ENCODE data around the gene UBAC1.
A peak's percentile ranks its signal among the peaks of the same experiment; 100 is the strongest.

UBAC1 gene, protein sequence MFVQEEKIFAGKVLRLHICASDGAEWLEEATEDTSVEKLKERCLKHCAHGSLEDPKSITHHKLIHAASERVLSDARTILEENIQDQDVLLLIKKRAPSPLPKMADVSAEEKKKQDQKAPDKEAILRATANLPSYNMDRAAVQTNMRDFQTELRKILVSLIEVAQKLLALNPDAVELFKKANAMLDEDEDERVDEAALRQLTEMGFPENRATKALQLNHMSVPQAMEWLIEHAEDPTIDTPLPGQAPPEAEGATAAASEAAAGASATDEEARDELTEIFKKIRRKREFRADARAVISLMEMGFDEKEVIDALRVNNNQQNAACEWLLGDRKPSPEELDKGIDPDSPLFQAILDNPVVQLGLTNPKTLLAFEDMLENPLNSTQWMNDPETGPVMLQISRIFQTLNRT

DNA sequence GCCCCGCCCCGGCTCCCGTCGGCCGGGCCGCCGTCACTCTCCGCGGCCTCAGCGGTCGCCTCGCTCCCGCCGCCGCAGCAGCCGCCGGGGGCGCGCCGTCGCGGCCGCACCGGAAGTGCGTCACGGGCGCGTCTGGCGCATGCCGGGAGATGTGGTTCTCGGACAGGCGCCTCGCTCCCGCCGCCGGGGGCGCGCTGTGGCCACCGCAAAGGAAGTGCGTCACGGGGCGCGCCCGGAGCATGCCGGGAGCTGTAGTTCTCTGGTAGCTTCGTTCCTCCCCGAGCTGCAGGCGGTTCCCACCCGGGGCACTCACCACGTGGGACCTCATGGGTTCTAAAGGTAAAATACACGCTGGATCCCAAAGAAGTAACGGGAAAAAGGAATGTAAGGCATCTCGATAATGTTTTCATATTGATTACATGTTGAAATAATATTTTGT is at the start of gene UBAC1:
Gene UBAC1, minus strand, starts transcription at position 97 of the 439 bp plus-strand sequence. CDS start 211 bp downstream, outside the sequence.
- peak; percentile 84 for DNase-seq

DNA sequence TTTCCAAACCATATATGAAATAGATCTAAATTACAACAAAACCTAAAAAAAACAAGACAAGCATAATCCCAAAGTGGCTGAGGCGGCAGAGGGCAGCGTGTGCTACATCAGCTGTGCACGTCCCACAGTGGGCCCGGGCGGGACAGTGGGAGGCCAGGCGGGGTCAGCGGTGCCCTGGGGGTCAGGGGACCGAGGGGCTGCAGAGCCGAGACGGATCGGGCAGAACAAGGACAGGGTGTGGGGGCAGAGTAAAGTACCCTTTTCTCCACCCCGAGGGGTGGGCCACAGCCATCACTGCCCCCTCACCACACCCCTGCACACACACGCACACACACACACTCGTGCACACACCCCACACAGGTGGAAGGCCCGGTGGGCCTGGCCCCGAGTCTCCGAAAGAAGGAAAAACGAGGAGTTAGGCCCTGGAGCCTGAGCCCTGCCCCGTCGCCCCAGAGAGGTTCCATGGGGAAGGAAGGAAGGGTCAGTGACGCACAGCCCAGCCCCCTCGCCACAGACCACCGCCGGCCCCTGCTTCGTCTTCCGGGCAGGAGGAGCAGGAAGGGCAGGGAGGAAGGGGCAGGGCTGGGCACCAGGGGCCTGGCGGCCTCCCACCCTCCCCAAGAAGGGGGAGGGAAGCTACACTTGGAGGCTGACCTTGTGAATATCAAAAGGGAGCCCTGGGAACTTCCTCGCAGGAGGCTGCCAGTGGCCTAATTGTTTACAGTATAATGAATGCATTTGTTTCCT is 49.6 kb upstream of the UBAC1 start:
- DNase-seq = no peak

DNA sequence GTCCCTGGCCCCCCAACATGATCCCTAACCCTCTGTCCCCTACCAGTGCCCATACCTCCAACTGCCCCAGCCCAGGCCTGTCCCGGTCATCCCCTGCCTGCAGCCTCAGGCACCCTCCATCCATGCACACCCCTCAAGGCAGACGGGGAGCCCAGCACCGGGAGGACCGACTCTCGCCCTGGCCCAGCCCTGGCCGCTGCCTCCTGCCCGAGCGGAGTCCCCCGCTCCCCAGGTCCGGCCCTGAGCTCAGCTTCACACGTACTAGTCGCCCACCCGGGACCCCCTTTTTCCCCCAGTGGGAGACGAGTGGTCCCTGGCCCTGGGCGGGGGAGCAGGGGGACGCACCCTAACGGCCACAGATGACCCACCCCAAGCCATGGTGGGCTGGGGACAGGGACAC is 49.0 kb upstream of the UBAC1 start:
- no peak for DNase-seq

DNA sequence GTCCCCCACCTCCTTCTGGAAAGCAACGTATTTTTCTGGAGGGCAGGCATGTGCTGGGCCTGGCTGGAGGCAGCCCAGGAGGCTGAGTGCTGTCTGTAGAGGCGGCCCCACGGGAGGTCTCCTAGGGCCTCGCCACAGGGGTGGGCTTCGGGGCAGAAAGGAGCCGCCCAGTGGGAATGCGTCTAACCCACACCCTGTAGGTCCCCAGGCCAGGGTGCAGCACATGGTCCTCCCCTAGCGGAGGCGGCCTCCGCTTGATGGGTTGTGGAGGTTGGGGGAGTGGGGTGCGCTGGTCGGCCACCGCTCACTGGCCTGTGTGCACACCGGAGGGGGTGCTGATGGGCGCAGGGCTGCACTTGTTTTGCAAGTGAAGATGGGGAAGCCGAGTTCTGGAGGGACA is 48.3 kb upstream of the UBAC1 start:
- no peak for DNase-seq

DNA sequence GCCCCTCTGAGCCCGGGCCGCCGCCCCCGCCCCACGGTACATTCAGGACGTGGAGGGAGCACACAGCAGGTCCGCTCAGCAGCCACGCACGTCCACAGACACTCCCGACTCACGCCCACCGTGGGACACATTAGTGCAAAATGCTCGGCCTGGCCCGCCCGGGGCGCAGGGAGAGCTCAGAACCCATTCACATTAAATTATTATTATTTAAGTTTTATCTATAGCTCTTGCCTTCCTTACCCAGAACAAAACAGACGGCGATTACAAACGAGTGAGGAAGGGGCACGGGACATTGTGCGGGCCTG is 47.5 kb upstream of the UBAC1 start:
- DNase-seq = no peak

DNA sequence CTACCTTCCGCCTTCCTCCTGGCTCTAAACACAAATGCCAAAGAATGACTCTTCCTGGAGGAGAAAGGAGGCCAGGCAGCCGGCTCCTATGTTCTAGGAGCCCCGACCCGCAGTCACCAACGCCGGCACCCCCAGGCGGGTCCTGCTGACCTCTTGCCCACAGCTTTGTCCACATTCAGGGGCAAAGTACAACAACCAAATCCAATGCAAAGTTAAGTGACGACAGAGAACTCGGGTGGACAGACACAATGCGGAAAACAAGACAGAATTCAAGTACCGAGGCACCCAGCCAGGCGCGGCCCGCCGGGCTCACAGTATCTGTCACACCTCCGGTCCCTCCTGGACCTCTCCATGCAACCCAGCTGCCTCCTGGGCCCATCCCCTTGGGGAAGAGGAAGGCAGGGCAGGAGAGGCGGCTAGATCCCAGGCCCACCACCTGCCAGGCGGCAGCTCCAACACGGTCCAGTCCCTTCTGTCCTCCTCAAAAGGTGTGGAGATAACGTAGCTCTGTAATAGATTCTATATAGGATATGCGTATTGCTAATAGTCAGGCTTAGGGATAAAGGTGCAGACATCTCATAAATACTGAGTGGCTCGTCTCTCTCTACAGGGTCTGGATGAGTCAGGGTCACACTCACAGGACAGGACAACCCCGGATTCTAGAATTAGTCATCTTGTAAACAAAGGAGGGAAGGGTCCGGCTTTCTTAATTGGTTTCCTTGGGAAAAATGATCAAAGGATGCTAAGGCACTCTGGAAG is 46.9 kb upstream of the UBAC1 start:
- no peak for DNase-seq

DNA sequence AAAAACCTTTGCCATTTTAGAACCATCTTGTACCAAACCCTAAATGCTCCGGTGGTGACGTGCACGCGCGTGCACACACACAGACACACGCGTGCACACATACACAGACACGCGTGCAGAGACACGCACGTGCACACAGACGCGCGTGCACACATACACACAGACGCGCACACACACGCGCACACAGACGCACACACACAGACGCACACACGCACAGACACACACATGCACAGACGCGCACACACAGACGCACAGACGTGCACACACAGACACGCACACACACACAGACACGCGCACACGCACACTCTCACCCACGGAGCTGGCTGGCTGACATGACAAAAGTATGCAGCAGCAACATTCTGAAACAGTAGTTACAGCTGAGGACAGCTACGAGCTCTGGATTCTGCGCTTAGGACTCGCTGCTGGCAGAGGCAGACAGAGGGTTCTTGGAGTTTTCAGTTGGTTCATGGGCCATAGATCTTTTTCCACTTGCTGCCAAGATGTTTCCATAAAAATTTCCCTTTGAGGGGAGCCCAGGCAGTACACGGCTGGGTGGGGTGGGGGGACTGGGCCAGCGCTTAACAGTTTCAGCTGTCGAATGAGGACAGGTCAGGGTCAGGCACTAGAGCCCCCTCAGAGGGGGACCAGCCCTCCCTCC is 46.2 kb upstream of the UBAC1 start:
- no peak for DNase-seq

DNA sequence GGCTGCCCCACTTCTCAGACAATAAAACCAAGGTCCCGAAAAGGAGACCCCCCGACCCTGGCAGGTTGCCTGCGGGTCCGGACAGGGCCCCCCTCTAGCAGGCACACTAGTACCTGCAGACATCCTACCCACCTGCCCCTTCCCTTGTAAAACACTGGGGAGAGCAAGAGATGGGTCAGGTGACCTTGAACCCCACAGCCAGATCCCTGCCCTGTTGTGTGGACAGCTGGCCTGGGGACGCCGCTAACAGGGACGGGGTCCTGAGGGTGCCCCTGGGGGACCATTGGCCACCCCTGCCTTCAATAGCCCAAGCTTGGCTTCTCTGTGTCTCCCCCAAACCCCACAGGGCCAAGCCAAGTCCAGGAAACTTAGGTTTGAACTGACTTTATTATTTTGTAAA is 45.0 kb upstream of the UBAC1 start:
- no peak for DNase-seq

DNA sequence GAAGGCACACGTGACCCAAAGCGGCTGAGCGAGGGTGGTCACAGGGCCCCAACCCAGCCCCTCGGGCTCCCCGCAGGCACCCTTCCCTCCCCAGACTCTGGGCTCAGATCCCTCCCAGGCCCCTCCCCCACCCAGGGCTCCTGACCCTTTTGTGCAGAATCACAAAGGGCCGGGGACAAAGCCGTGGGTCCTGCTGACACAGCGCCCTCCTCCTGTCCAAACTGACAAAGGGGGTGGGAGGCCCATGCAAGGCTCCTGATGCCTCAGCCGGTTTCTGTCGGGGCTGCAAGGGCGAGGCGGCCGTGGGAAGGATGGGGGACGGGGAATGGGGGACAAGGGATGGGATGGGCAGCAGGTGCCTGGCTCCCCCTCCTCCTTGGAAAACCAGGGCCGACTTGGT is 43.5 kb upstream of the UBAC1 start:
- DNase-seq = no peak

DNA sequence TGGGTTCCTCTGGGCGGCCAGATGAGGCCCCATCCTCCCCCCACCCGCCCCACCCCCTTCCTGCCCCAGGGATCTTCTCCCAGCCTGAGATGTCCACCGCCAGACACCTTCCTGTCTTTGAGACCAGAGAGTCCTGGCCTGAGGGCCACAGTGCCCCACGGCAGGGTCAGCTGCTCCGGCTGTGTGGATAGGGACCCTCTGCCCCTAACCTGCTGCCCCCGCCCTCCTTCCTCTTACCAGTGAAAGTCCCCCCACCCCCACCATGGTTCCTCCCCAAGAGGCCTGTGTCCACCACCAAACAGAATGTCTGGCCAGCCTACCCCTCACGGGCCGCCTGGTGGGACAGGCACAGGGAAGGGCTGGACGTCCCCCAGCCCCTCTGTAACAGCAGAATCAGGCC is 43.0 kb upstream of the UBAC1 start:
- DNase-seq = no peak

DNA sequence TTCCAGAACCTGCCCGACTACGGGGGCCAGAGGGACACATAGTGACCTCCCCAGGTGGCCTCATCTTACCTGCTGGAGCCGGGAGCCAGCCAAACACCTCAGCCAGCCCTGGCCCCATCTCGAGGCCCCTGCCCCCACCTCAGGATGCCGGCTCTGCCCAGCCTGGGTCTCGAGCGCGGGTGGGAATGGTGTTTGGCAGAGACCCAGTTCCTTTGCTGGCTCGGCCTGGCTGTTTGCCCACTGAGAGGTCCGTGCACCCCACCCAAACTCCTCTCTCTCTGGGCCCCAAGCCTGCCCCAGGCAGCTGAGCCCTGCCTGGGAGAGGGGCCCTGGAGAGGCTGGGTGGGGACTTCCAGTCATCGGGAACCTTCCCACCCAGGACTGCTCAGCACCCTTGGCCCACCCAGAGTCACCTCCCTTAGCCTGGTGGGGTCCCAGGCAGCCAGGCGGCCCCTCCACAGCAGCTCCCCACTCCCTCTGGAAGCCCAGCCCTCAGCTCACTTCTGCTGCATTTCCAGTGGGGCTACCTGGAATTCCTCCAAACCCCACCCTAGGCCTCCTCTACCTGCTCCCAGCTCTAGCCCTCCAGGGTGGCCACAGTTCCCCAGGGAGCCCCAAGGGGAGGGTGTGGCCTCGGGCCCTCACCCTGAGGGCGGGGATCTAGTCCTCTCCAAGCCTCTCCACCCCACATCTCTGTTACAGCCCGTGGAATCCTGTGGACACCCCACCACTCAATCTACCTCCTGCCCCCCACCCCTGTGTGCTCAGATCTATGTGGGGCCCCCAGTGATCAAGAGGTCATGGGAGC is 42.4 kb upstream of the UBAC1 start:
- no peak for DNase-seq

DNA sequence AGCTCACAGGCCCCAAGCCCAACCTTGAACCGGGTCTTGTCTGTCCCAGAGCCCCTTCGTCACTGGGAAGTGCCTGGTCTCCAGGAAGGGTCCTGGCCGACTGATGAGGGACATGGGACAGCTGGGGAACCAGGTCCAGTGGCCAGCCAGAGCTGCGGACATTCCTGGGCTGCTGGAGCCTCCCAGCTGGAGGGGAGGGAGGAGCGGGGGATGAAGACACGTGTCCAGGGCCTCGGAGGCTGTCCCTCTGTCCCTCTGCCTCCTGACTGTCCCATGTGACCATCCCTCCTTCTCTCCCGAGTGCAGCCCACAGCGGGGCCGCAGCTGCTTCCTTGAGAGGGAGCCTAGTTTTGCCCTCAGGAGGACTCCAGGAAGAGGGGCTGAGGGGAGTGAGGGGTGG is 41.7 kb upstream of the UBAC1 start:
- no peak for DNase-seq

DNA sequence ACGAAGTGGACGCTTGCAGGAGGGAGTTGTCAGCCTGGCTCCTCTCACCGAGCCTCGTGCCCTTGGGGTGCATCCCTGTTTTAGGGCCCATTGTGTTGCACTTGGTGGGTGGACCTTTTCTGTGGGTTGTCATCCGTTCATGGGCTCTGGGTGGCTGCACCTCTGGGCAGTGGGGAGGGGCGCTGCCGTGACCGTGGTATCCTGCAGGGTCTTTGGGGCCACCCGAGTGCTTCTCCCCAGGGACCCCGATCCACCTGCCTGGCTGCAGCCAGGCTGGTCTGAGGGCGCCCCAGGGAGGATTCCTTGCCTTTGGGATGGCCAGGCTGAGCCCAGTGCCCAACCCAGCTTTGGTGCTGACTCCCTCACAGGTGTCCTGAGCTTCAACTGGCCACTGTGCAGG is 41.0 kb upstream of the UBAC1 start:
- no peak for DNase-seq

DNA sequence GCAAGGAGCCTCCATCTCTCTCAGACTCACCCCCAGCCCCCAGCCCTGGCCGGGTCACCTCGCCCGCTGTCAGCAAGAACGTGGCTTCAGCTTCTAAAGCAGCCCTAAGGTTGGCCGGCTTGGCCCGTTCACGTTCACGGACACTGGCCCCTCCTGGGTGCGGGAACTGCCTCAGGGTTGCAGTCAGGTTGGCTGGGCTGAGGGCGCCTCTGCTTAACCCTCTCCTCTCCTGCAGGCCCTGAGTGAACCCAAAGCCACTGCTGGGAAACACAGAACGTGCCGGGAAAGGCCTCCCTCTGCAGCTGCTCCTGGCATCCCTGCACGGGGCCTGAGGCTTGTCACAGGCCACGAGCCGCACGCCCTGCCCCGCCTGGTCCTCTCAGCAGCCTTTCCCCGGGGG is 40.1 kb upstream of the UBAC1 start:
- DNase-seq = no peak

DNA sequence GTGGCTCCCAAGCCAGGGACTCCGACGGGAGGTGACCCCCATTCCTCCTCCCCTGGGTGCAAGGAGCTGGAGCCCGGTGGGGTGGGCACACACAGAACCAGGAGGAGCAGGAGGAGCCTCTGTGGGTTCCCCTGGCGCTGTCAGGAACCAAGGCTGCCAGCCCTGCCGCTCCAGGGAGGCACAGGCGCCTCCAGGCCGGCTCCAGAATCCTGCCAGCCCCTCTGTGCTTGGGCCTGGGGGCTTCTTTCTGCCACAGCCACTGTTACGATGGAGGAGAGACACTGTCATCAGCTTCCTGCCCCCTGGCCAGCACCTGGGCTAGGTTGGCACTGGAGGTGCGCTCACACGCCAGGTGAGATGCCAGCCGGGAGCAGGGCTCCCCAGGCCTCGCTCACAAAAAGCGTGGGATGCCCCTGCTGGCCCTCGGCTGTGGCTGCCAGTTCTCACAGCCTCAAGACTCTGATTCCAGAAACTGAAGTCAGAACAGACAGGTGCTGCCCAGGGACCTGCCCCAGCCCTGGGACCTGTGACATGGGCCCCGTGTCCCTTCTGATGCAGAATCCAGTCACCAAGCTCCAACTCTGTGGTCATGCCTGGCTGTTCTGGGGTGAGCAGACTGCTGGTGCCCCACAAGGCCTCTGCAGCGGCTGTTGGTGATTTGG is 37.4 kb upstream of the UBAC1 start:
- DNase-seq = no peak

DNA sequence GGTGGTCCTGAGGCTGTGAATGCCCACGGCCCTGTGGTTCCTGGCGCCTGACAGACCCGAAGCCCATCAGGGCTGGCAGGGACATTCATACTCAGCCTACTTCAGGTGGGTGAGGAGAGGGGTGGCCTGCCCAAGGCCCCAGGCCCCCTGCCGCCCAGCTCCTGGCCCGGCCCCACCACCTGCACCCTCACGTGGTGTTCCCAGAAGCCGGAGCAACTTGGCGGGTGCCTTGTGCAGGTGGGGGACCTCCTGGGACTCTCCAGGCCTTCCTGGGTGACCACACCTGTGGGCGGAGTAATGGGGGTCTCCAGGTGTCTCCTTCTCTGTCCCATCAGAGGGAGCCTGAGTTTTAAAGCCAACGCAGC is 36.8 kb upstream of the UBAC1 start:
- no peak for DNase-seq

DNA sequence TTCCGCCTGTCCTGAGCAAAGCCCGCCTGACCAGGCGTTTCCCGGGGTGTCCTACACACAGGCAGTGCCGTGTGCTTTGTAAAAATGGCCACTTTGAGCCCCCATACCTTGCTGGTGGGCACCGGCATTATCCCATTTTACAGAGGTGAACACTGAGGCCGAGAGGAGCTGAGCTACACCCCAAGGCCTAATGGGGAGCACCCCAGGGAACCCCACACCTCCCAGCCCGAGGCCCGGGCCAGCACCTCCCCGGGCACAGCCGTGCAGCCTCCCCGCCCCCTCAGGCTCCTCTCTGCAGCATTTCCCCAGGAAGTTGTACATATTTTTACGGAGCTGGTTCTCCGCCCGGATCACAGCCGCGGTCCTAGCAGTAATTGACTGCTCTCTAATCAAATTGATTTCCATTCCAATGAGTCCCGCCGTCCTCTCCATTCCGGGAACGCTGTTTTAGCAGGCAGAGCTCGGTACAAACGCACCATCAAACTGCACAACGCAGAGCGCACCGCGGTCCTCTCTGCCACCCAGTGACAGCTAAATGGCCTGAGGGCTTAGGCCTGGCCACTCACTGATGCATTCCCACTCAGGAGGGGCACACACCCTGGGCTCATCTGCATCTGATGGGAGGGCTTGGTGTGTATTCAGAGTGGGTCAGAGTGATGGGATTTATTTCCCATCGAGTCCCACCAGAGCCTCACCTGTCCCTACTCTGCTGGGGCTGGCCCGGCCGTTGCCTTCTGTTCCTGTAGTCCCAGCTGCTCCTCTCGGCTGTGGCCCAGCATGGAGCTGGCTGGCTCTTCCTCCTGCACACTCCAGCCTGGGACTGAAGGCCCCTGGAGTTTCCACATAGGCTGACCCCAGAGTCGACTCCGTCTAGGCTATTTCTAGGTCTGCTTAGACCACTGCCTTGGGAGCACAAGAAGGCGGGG is 36.2 kb upstream of the UBAC1 start:
- no peak for DNase-seq

DNA sequence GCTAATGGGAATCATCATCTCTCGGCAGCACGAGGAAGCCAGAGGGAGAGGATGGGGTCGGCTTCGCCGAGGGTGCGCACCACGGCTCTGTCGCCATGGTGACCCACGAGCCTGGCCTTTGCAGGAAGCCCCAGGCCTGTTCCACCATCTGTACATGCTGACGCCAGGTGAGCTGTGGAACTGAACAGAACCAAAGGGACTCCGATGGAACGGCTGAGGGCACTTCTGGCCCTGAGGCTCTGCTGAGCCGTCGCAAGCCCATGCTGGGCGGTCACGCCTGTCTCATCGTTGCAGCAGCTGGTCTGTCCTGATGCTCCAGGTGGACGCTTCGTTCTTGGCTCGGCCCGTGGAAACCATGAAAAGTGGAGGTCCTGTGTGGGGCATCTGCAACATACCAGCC is 34.6 kb upstream of the UBAC1 start:
- no peak for DNase-seq

DNA sequence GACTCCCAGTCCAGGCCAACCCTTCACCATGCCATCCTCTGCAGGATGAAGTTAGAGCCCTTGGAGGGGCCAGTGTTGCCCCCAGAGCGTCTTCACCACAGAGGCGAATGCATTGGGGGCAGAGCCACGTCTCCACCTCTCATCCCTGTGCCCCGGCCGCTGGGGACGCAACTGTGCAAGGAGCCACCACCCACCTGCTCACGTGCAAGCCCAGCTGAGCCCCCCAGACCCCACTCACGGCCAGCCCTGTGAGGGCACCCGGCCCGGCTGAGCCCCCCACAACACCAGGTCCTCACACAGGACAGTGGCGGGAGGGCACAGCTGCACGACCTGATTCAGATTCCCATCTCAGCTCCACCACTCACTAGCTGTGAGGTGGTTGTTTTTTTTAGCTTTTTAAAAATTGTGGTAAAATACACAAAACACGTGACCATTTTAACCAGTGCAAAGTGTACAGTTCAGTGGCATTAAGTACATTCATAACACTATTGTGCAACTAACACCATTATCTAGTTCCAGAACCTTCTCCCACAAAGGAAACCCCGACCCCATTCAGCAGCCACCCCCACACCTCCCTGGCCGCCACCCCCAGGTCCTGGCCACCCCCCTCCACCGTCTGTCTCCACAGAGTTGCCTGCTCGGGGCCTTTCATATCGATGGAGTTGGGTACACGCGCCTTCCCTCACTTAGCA is 33.5 kb upstream of the UBAC1 start:
- DNase-seq = no peak
